GM12878 (cell line): ENCODE data around the gene TOR2A. TPM values are rescaled to one million over a fixed set of nuclear protein-coding genes. Genes with fewer than 3 reads are reported as not detected.

Experiments
- ATAC-seq: fragments of 200-7000 bp; cut with Tn5 transposase; 3 replicates; pipeline ENCODE4 v1.9.1; 2020; ENCODE audit warnings: mild to moderate bottlenecking, moderate library complexity
- BruUV-seq: library from RNA; stranded (reverse); fragments of 400-500 nt; replicated peaks from 2 replicates; lab custom pipeline; 2021; lab: Mats Ljungman, UMichigan
- CTCF ChIA-PET: fragments of 300-600 bp; sonication (Branson Sonifier 250); formaldehyde crosslinking; extraction: SDS; loops from one replicate; lab custom pipeline; 2021; ENCODE audit warnings: inconsistent platforms; lab: Yijun Ruan, JAX
- POLR2A ChIA-PET: fragments of 350-600 bp; formaldehyde crosslinking; extraction: SDS; loops from one replicate; lab custom pipeline; 2021; ENCODE audit warnings: inconsistent platforms; lab: Charles Lee
- RAD21 ChIA-PET: fragments of 300-600 bp; sonication (Branson Sonifier 250); formaldehyde crosslinking; loops from one replicate; lab custom pipeline; 2023; ENCODE audit warnings: antibody characterized with exemption; ENCODE audit not compliant: unreplicated experiment; lab: Charles Lee
- SMC1A ChIA-PET: fragments of 300-600 bp; sonication (Branson Sonifier 250); formaldehyde crosslinking; loops from one replicate; lab custom pipeline; 2023; ENCODE audit not compliant: unreplicated experiment, uncharacterized antibody; lab: Charles Lee
- DNase-seq: peaks from one replicate; pipeline ENCODE4 v3.0.0-alpha.2; 2011; ENCODE audit warnings: low read depth, low spot score
- FAIRE-seq: peaks from 3 replicates; lab custom pipeline; 2011; peaks lifted over from hg19 to GRCh38; lab: Jason Lieb, UNC
- H2AFZ ChIP-seq: 2 replicates; pipeline ENCODE4 v1.6.0; 2011; ENCODE audit warnings: low read depth, low read length, control low read depth; ENCODE audit not compliant: control insufficient read depth
- H3K27ac ChIP-seq: 2 replicates; pipeline ENCODE4 v1.5.1; 2011; ENCODE audit warnings: control low read depth; ENCODE audit not compliant: control insufficient read depth, insufficient read depth
- H3K27me3 ChIP-seq, 2 experiments: replicated peaks in 1 of 2; 2 replicates each; pipeline versions ENCODE4 v1.6.0 to v1.6.1; 2011; ENCODE audit warnings: low read length in 1 of 2; ENCODE audit not compliant: control insufficient read depth in 2 of 2, insufficient read depth in 2 of 2
- H3K36me3 ChIP-seq, 2 experiments: 2 replicates each; pipeline ENCODE4 v1.5.1; 2011; ENCODE audit warnings: low read length in 1 of 2; ENCODE audit not compliant: control insufficient read depth in 2 of 2, insufficient read depth in 2 of 2
- H3K4me1 ChIP-seq: 2 replicates; pipeline ENCODE4 v1.6.1; 2011; ENCODE audit warnings: mild to moderate bottlenecking, low read length, moderate library complexity, mixed read lengths; ENCODE audit not compliant: control insufficient read depth, insufficient read depth
- H3K4me2 ChIP-seq: 2 replicates; pipeline ENCODE4 v1.6.0; 2011; ENCODE audit warnings: control low read depth; ENCODE audit not compliant: control insufficient read depth, insufficient read depth
- H3K4me3 ChIP-seq: fragments of 200-600 bp; sonication (generic); 2 replicates; pipeline ENCODE4 v1.5.1; 2016
- H3K79me2 ChIP-seq: 2 replicates; pipeline ENCODE4 v1.6.0; 2011; ENCODE audit warnings: low read length; ENCODE audit not compliant: control insufficient read depth, insufficient read depth
- H3K9ac ChIP-seq: 2 replicates; pipeline ENCODE4 v1.8.0; 2011; ENCODE audit warnings: low read length, control low read depth, mixed read lengths; ENCODE audit not compliant: control insufficient read depth, insufficient read depth
- H3K9me3 ChIP-seq: replicated peaks from 3 replicates; pipeline ENCODE4 v1.5.1; 2011; ENCODE audit warnings: mild to moderate bottlenecking, low read length; ENCODE audit not compliant: control insufficient read depth, insufficient read depth
- H4K20me1 ChIP-seq: 2 replicates; pipeline ENCODE4 v1.6.0; 2011; ENCODE audit not compliant: control insufficient read depth, insufficient read depth
- ESRRA ChIP-seq: IDR thresholded peaks from 2 replicates; pipeline ENCODE4 v1.6.1; 2012; ENCODE audit warnings: mild to moderate bottlenecking, low read length, improper control_type of control experiment
- GABPA ChIP-seq: IDR thresholded peaks from 2 replicates; pipeline ENCODE4 v1.6.1; 2014; ENCODE audit warnings: antibody characterized with exemption, low read depth, mild to moderate bottlenecking, inconsistent platforms
- HCFC1 ChIP-seq: fragments of 150-350 bp; IDR thresholded peaks from 2 replicates; pipeline ENCODE4 v1.6.1; 2014; ENCODE audit warnings: low read length
- IKZF1 ChIP-seq: fragments of 450-650 bp; conservative IDR thresholded peaks from 2 replicates; pipeline ENCODE4 v1.6.1; 2017; ENCODE audit warnings: antibody characterized with exemption, mild to moderate bottlenecking
- IRF4 ChIP-seq: IDR thresholded peaks from 2 replicates; pipeline ENCODE4 v1.6.1; 2011; ENCODE audit warnings: low read depth, low read length
- MLLT1 ChIP-seq: fragments of 450-650 bp; IDR thresholded peaks from 2 replicates; pipeline ENCODE4 v1.6.1; 2016; ENCODE audit warnings: mild to moderate bottlenecking
- MXI1 ChIP-seq: fragments of 150-350 bp; IDR thresholded peaks from 2 replicates; pipeline ENCODE4 v1.6.1; 2011; ENCODE audit warnings: low read depth, mild to moderate bottlenecking, inconsistent platforms, low read length, improper control_type of control experiment
- NFYA ChIP-seq: IDR thresholded peaks from 2 replicates; pipeline ENCODE4 v1.6.1; 2011; ENCODE audit warnings: low read depth, mild to moderate bottlenecking, low read length, improper control_type of control experiment, borderline replicate concordance
- NKRF ChIP-seq: fragments of 450-650 bp; conservative IDR thresholded peaks from 2 replicates; pipeline ENCODE4 v1.6.1; 2017; ENCODE audit warnings: mild to moderate bottlenecking, moderate library complexity
- NRF1 ChIP-seq: conservative IDR thresholded peaks from 2 replicates; pipeline ENCODE4 v1.6.1; 2011; ENCODE audit warnings: mild to moderate bottlenecking, low read depth, low read length, improper control_type of control experiment
- PBX3 ChIP-seq: IDR thresholded peaks from 2 replicates; pipeline ENCODE4 v1.6.1; 2011; ENCODE audit warnings: mild to moderate bottlenecking, low read depth, low read length, moderate library complexity; ENCODE audit not compliant: insufficient replicate concordance
- POLR2A ChIP-seq: IDR thresholded peaks from 2 replicates; pipeline ENCODE4 v1.6.1; 2011; ENCODE audit warnings: low read depth, mild to moderate bottlenecking, low read length
- RAD51 ChIP-seq: fragments of 450-650 bp; IDR thresholded peaks from 2 replicates; pipeline ENCODE4 v1.6.1; 2016; ENCODE audit warnings: moderate library complexity, mild to moderate bottlenecking, inconsistent platforms
- RB1 ChIP-seq: fragments of 450-650 bp; formaldehyde crosslinking; IDR thresholded peaks from 2 replicates; pipeline ENCODE4 v1.6.1; 2017; ENCODE audit warnings: mild to moderate bottlenecking, borderline replicate concordance
- RELB ChIP-seq: fragments of 450-650 bp; IDR thresholded peaks from 2 replicates; pipeline ENCODE4 v1.6.1; 2017; ENCODE audit warnings: low read depth, mild to moderate bottlenecking, moderate library complexity
- SPI1 ChIP-seq: IDR thresholded peaks from 2 replicates; pipeline ENCODE4 v1.6.1; 2011; ENCODE audit warnings: low read depth, mild to moderate bottlenecking, low read length, moderate library complexity, borderline replicate concordance; ENCODE audit not compliant: insufficient read depth
- TCF12 ChIP-seq: IDR thresholded peaks from 2 replicates; pipeline ENCODE4 v1.6.1; 2011; ENCODE audit warnings: low read depth, mild to moderate bottlenecking, low read length
- TCF3 ChIP-seq: IDR thresholded peaks from 2 replicates; pipeline ENCODE4 v1.6.1; 2012; ENCODE audit warnings: low read depth, mild to moderate bottlenecking, low read length, borderline replicate concordance; ENCODE audit not compliant: insufficient read depth
- ZSCAN29 ChIP-seq: fragments of 450-650 bp; IDR thresholded peaks from 2 replicates; pipeline ENCODE4 v1.6.1; 2017; ENCODE audit warnings: mild to moderate bottlenecking, moderate library complexity
- WGBS: methylation state at CpG from one replicate; pipeline ENCODE4 v1.1.6; 2016; ENCODE audit warnings: low lambda C conversion rate; ENCODE audit not compliant: insufficient replicate concordance, insufficient coverage; ENCODE audit errors: missing lambda C conversion rate; 5-methylcytosine and 5-hydroxymethylcytosine counted together
- in situ Hi-C: fragments of 300-500 bp; cut with MboI; formaldehyde crosslinking; loops from 9 replicates; pipeline ENCODE4 v1.14.3; 2018; ENCODE audit warnings: mixed read lengths
- intact Hi-C: fragments of 100-400 bp; cut with micrococcal nuclease; formaldehyde crosslinking; loops from one replicate; pipeline ENCODE4 v1.14.2; 2022; ENCODE audit not compliant: unreplicated experiment
- polyA plus RNA-seq, 11 experiments: library from polyadenylated mRNA; depleted of rRNA in 4 of 11; unstranded in 6 of 11; stranded (reverse) in 5 of 11; fragments of >200 nt; fragmentation: Nextera tagmentation in 4 of 11; fragmentation: Illumina TruSeq in 1 of 11; extraction: Ambion mirVana in 4 of 11; extraction: Trizol in 1 of 11; gene quantifications; 1 replicate in 1 of 11; 2 replicates in 10 of 11; pipeline versions ENCODE4 v1.2.1 to v1.2.3, GENCODE V29; 2011 to 2016; ENCODE audit warnings: inconsistent platforms in 2 of 11, missing spikeins in 2 of 11, low read depth in 1 of 11
- total RNA-seq, 4 experiments: library from RNA; depleted of rRNA in 3 of 4; stranded (reverse); fragments of >200 nt in 3 of 4; fragmentation: Illumina TruSeq in 1 of 4; extraction: Trizol in 1 of 4; gene quantifications; 2 replicates each; pipeline versions ENCODE4 v1.2.1 to v1.2.3, GENCODE V29; 2013 to 2021

TOR2A gene
- total and polyA plus RNA-seq, 10 of the 15 experiments (the other 5 are each of a cell fraction or from before 2014, with no cell fraction given), result 0.52 to 23.7 (median 8.5) TPM

GRCh38 chr9:127738666-127739065 is 3.6 kb upstream of the TOR2A start:
- no peak overlapping the region for H3K4me2 ChIP-seq
- H4K20me1 ChIP-seq, result no peaks in the 10 kb centered on the region
- H3K9ac ChIP-seq, result no peak overlapping the region
- intact Hi-C loops, result no loop called here
- POLR2A ChIA-PET, result interaction anchor here (2.0 kb wide), 1 partner anchor 46 kb away, joined by 8 read pairs; the partner anchor contains the start of gene CDK9
- H3K9me3 ChIP-seq, result no peaks in the 10 kb centered on the region
- SMC1A ChIA-PET, result no interaction called here
- 93% methylated on average over 13 of the region's 13 CpGs for WGBS
- DNase-seq (no peak), ATAC-seq (no peak), FAIRE-seq (no peak)
- CTCF ChIA-PET, result interaction anchor here (1.3 kb wide), 1 partner anchor 32 kb away, joined by 3 read pairs; no protein-coding TSS in a partner anchor
- in situ Hi-C loops, result loop anchor here (5.0 kb wide), 1 partner anchor 174 kb away; no protein-coding TSS in a partner anchor
- H3K36me3 ChIP-seq, result peaks cover 6 to 7% of the 10 kb centered on the region in 2 experiments; a peak in 3 of 4 replicates
- H2AFZ ChIP-seq, result no peak overlapping the region
- H3K4me1 ChIP-seq, result peaks cover 6% of the 10 kb centered on the region
- no peaks in the 10 kb centered on the region for H3K27me3 ChIP-seq
- RAD21 ChIA-PET, result no interaction called here
- TF ChIP-seq GABPA (no peak), ESRRA (no peak), TCF12 (no peak), RAD51 (no peak), MLLT1 (no peak), NKRF (no peak), MXI1 (no peak), PBX3 (no peak), NRF1 (no peak), NFYA (no peak), POLR2A (no peak; the same call in 1 of the 2 replicates), IRF4 (no peak), RELB (no peak), SPI1 (no peak), HCFC1 (no peak), IKZF1 (no peak), TCF3 (no peak), ZSCAN29 (no peak), RB1 (no peak)
- no peak overlapping the region for H3K4me3 ChIP-seq
- no peak overlapping the region for H3K27ac ChIP-seq
- TSS peak; percentile 33 for BruUV-seq
- H3K79me2 ChIP-seq, result no peaks in the 10 kb centered on the region
